ENCODE measurements around the gene GAD1.

Gene GAD1

GRCh38 chr2:170831115-170831514, 14.4 kb downstream of the GAD1 start:
- TF ChIP-seq, protein P1, sequence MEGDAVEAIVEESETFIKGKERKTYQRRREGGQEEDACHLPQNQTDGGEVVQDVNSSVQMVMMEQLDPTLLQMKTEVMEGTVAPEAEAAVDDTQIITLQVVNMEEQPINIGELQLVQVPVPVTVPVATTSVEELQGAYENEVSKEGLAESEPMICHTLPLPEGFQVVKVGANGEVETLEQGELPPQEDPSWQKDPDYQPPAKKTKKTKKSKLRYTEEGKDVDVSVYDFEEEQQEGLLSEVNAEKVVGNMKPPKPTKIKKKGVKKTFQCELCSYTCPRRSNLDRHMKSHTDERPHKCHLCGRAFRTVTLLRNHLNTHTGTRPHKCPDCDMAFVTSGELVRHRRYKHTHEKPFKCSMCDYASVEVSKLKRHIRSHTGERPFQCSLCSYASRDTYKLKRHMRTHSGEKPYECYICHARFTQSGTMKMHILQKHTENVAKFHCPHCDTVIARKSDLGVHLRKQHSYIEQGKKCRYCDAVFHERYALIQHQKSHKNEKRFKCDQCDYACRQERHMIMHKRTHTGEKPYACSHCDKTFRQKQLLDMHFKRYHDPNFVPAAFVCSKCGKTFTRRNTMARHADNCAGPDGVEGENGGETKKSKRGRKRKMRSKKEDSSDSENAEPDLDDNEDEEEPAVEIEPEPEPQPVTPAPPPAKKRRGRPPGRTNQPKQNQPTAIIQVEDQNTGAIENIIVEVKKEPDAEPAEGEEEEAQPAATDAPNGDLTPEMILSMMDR (IDR thresholded peaks at IDR 0.05; ENCODE audit: extremely low read depth, missing control alignments), result no peak
- no peak for DNase-seq (ENCODE audit: low spot score)

- DNase-seq (ENCODE audit: low spot score), result no peak
- TF ChIP-seq, protein P1 (IDR thresholded peaks at IDR 0.05; ENCODE audit: extremely low read depth, missing control alignments), result no peak
Observed at GRCh38 chr2:170836027-170836426, 19.3 kb downstream of the GAD1 start.

DNA sequence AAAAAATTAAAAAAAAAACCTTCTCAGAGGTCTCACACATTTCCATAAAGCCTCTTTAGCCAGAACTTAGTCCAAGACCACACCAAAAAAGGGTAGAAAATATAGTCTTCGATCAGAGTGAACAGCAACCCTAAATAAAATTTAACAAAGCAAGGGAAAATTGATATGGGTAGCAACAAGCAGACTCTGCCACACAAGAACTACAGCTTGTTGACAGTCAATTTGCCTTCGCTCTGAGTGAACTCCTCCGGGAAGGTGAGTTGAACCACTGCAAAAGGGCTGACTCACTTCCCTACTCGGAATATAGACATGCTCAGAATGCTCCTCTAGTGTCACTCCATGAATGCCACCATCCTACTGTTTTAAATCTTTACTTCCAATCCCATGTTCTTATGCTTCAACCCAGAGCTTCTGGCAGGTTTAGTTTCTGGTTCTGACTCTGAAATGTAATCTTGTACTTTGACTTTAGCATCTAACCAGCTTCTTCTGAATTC, 24.1 kb downstream of the GAD1 start:
- no peak for DNase-seq (ENCODE audit: low spot score)

DNA sequence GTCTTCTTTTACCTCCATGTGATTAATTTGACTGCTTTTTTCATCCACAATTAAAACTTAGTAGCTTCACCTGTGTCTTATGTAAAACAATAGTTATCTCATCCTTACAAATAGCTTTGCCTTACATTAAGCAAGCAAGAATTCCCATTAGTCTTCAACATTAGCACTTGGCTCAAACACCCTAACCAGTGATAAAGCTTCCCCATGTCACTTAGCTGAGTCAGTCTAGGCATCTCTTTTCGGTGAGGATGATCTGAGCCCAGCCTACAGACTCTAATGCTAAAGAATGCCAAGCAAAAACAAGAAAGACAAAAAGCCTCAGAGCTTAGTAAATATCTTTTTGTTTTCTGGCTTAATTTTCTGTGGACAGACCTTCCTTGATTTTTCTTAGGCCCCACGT, 26.1 kb downstream of the GAD1 start:
- TF ChIP-seq, protein P1 (IDR thresholded peaks at IDR 0.05; ENCODE audit: extremely low read depth, missing control alignments), result no peak
- DNase-seq (ENCODE audit: low spot score), result no peak

More for the DNA sequence above, 24.1 kb downstream of the GAD1 start:
- TF ChIP-seq, protein P1 (IDR thresholded peaks at IDR 0.05; ENCODE audit: extremely low read depth, missing control alignments), result no peak

DNA sequence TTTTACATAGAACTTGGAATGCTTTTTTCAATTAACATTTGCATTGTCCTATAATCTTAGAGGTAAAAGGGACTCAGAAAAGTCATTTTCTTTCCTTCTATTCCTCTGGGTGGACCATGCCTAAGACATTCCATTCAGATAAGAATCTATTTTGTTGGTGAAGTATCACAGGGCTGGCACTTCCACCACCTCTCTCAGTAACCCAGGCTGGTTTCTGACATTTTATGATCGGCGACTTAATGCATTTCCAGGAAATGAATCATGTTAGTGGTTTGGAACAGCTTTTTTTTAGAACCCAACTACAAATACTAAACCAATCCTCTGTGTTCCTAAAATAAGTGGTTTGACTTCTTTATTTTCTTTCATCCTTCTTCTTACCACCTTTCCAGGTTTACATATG, 27.0 kb downstream of the GAD1 start:
- DNase-seq (ENCODE audit: low spot score), result no peak
- TF ChIP-seq, protein P1 (IDR thresholded peaks at IDR 0.05; ENCODE audit: extremely low read depth, missing control alignments), result no peak

DNA sequence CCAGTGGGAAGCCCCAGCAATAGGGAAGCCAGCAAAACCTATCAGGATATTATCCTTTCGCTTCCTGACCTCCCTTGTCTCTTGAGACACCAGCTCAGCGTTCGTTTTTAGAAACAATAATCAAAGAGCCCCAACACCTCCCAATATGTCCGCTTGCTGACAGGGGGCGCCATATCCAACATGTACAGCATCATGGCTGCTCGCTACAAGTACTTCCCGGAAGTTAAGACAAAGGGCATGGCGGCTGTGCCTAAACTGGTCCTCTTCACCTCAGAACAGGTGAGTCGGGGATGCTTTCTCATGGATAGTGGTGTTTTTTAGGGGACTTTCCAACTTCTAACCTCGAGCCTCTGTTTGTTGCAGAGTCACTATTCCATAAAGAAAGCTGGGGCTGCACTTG, 28.7 kb downstream of the GAD1 start:
- no peak for DNase-seq (ENCODE audit: low spot score)
- TF ChIP-seq, protein P1 (IDR thresholded peaks at IDR 0.05; ENCODE audit: extremely low read depth, missing control alignments), result no peak

DNA sequence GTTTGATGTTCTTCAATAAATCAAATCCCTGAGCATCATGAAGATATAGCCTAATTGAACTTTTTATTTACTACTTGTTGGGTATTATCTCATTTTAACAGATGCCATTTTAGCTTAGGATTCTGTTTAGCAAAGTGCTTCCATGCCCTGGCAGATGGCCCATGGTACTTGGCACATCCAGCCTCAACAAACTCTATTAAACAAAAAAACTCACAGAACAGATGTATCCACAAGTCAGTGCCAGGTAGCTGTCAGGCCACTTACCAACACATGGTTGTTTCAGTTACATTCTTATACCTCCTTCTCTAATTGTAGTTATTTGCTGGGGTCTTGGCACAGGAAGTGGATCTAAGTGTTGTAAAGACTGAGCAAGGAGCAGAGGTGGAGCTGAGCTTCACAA, 29.6 kb downstream of the GAD1 start:
- no peak for DNase-seq (ENCODE audit: low spot score)
- TF ChIP-seq, protein P1 (IDR thresholded peaks at IDR 0.05; ENCODE audit: extremely low read depth, missing control alignments), result no peak
